SK-N-SH (cell line): ENCODE data around the gene AASS. TPM values are rescaled to one million over a fixed set of nuclear protein-coding genes. Genes with fewer than 3 reads are reported as not detected.

ENCODE experiments used
- CTCF ChIA-PET: fragments of 300-600, 350-600 bp; formaldehyde crosslinking; extraction: SDS; loops from one replicate; lab custom pipeline; 2021; lab: Yijun Ruan, JAX
- POLR2A ChIA-PET: fragments of 350-600 bp; sonication (Branson Sonifier 250); formaldehyde crosslinking; extraction: SDS; loops from one replicate; lab custom pipeline; 2020; ENCODE audit warnings: antibody characterized with exemption, inconsistent platforms; lab: Yijun Ruan, JAX
- DNase-seq: peaks from one replicate; pipeline ENCODE4 v3.0.0; 2012
- H2AFZ ChIP-seq: fragments of 200-600 bp; sonication (generic); 2 replicates; pipeline ENCODE4 v1.8.1; 2016; ENCODE audit warnings: antibody characterized with exemption, mild to moderate bottlenecking, low read depth
- H3F3A ChIP-seq: fragments of 200-600 bp; sonication (generic); replicated peaks from 2 replicates; pipeline ENCODE3; 2016; ENCODE audit warnings: antibody characterized with exemption, mild to moderate bottlenecking; ENCODE audit not compliant: insufficient read depth
- H3K27ac ChIP-seq, 2 experiments: fragments of 200-500 bp in 1 of 2; fragments of 200-600 bp in 1 of 2; sonication (Bioruptor generic) in 1 of 2; sonication (generic), shearing (Covaris generic) in 1 of 2; 2 replicates each; pipeline versions ENCODE4 v1.5.1 to v1.6.1; 2014 to 2016; ENCODE audit warnings: low read depth in 2 of 2, inconsistent platforms in 1 of 2, low read length in 1 of 2, mild to moderate bottlenecking in 1 of 2, mixed read lengths in 1 of 2
- H3K27me3 ChIP-seq: fragments of 200-600 bp; sonication (generic), shearing (Covaris generic); 2 replicates; pipeline ENCODE4 v1.6.1; 2016; ENCODE audit warnings: mixed run types; ENCODE audit not compliant: insufficient read depth
- H3K36me3 ChIP-seq, 2 experiments: fragments of 200-500 bp in 1 of 2; fragments of 200-600 bp in 1 of 2; sonication (Bioruptor generic) in 1 of 2; sonication (generic) in 1 of 2; replicated peaks in 1 of 2; 2 replicates each; pipeline versions ENCODE3 to v1.5.1; 2014 to 2016; ENCODE audit warnings: low read length in 1 of 2, mild to moderate bottlenecking in 1 of 2; ENCODE audit not compliant: insufficient read depth in 2 of 2, control insufficient read depth in 1 of 2
- H3K4me1 ChIP-seq, 2 experiments: fragments of 200-500 bp in 1 of 2; fragments of 200-600 bp in 1 of 2; sonication (Bioruptor generic) in 1 of 2; sonication (generic), shearing (Covaris generic) in 1 of 2; 2 replicates each; pipeline versions ENCODE4 v1.5.1 to v1.6.1; 2014 to 2016; ENCODE audit warnings: low read depth in 1 of 2, low read length in 1 of 2, mixed run types in 1 of 2; ENCODE audit not compliant: insufficient read depth in 2 of 2, control insufficient read depth in 1 of 2
- H3K4me2 ChIP-seq: fragments of 200-600 bp; sonication (generic), shearing (Covaris generic); 2 replicates; pipeline ENCODE4 v1.6.1; 2017; ENCODE audit warnings: mixed run types
- H3K4me3 ChIP-seq, 2 experiments: fragments of 200-500 bp in 1 of 2; fragments of 200-600 bp in 1 of 2; sonication (Bioruptor generic) in 1 of 2; sonication (generic), shearing (Covaris generic) in 1 of 2; 2 replicates each; pipeline versions ENCODE4 v1.5.1 to v1.8.1; 2014 to 2016; ENCODE audit warnings: low read depth in 2 of 2, inconsistent platforms in 1 of 2, low read length in 1 of 2, mild to moderate bottlenecking in 1 of 2, mixed read lengths in 1 of 2, moderate library complexity in 1 of 2
- H3K79me2 ChIP-seq: fragments of 200-600 bp; sonication (generic); 2 replicates; pipeline ENCODE4 v1.8.1; 2017; ENCODE audit warnings: mild to moderate bottlenecking; ENCODE audit not compliant: insufficient read depth
- H3K9ac ChIP-seq: fragments of 200-600 bp; sonication (generic); 2 replicates; pipeline ENCODE4 v1.6.1; 2017; ENCODE audit warnings: mixed run types
- H3K9me2 ChIP-seq: fragments of 200-600 bp; sonication (generic); 2 replicates; pipeline ENCODE4 v1.6.1; 2017; ENCODE audit warnings: mixed run types
- H3K9me3 ChIP-seq: fragments of 200-600 bp; sonication (generic); 2 replicates; pipeline ENCODE4 v1.6.1; 2017; ENCODE audit warnings: mixed run types, mild to moderate bottlenecking, moderate library complexity
- H4K20me1 ChIP-seq: fragments of 200-600 bp; sonication (generic); 2 replicates; pipeline ENCODE4 v1.6.1; 2017; ENCODE audit warnings: mild to moderate bottlenecking, mixed run types; ENCODE audit not compliant: insufficient read depth
- CHD2 ChIP-seq: fragments of 150-350 bp; IDR thresholded peaks from 2 replicates; pipeline ENCODE4 v1.6.1; 2018; ENCODE audit warnings: low read length; ENCODE audit not compliant: partially characterized antibody
- EP300 ChIP-seq, 2 experiments: IDR thresholded peaks; 2 replicates each; pipeline versions ENCODE4 v1.4.0 to v1.6.1; 2012; ENCODE audit warnings: borderline replicate concordance in 1 of 2, low read depth in 1 of 2, low read length in 1 of 2
- EZH2phosphoT487 ChIP-seq: fragments of 200-600 bp; sonication (generic); IDR thresholded peaks from 2 replicates; pipeline ENCODE4 v1.6.1; 2017; ENCODE audit warnings: low read depth, mixed run types, mild to moderate bottlenecking, antibody characterized with exemption, moderate library complexity, borderline replicate concordance
- FOSL2 ChIP-seq: IDR thresholded peaks from 2 replicates; pipeline ENCODE4 v1.4.0; 2012; ENCODE audit warnings: low read depth, mild to moderate bottlenecking, moderate library complexity, borderline replicate concordance
- GABPA ChIP-seq: IDR thresholded peaks from 2 replicates; pipeline ENCODE4 v1.4.0; 2012; ENCODE audit warnings: low read depth, mild to moderate bottlenecking
- JUND ChIP-seq: IDR thresholded peaks from 2 replicates; pipeline ENCODE4 v1.4.0; 2012
- MAX ChIP-seq: IDR thresholded peaks from 2 replicates; pipeline ENCODE4 v1.4.0; 2012; ENCODE audit warnings: low read depth
- PBX3 ChIP-seq: IDR thresholded peaks from 2 replicates; pipeline ENCODE4; 2012
- RAD21 ChIP-seq: IDR thresholded peaks from 2 replicates; pipeline ENCODE4 v1.6.1; 2012; ENCODE audit warnings: mild to moderate bottlenecking, low read length
- RCOR1 ChIP-seq: fragments of 150-350 bp; IDR thresholded peaks from 2 replicates; pipeline ENCODE4 v1.6.1; 2017; ENCODE audit warnings: antibody characterized with exemption, low read length
- RXRA ChIP-seq: IDR thresholded peaks from 2 replicates; pipeline ENCODE4 v1.4.0; 2012; ENCODE audit warnings: low read depth, mild to moderate bottlenecking, borderline replicate concordance
- TAF1 ChIP-seq: IDR thresholded peaks from 2 replicates; pipeline ENCODE4 v1.6.1; 2012; ENCODE audit warnings: low read depth, mild to moderate bottlenecking, low read length, moderate library complexity, borderline replicate concordance
- TCF12 ChIP-seq: IDR thresholded peaks from 2 replicates; pipeline ENCODE4 v1.4.0; 2012
- TEAD4 ChIP-seq: IDR thresholded peaks from 2 replicates; pipeline ENCODE4 v1.4.0; 2012; ENCODE audit warnings: mild to moderate bottlenecking, borderline replicate concordance; ENCODE audit not compliant: insufficient read depth
- USF1 ChIP-seq: IDR thresholded peaks from 2 replicates; pipeline ENCODE4 v1.4.0; 2012; ENCODE audit warnings: low read depth, borderline replicate concordance
- ZBTB33 ChIP-seq: IDR thresholded peaks from 2 replicates; pipeline ENCODE4 v1.4.0; 2012; ENCODE audit warnings: low read depth, borderline replicate concordance
- WGBS: methylation state at CpG from one replicate; pipeline ENCODE4 v1.1.6; 2017; ENCODE audit warnings: low lambda C conversion rate; 5-methylcytosine and 5-hydroxymethylcytosine counted together
- polyA plus RNA-seq, 3 experiments: library from polyadenylated mRNA; depleted of rRNA; stranded (reverse); fragments of >200 nt; gene quantifications; 2 replicates each; pipeline ENCODE4 v1.2.3, GENCODE V29; 2012

The AASS gene
- polyA plus RNA-seq, 1 of the 3 experiments (the other 2 are of a cell fraction) = 0.92 TPM

- Histone ChIP-seq H3F3A (no peaks in the 10 kb centered on the region), H3K4me3 (no peak overlapping the region), H3K9ac (no peak overlapping the region), H3K4me1 (peaks cover 5 to 11% of the 10 kb centered on the region in 2 experiments; a peak in 3 of 4 replicates), H3K36me3 (no peaks in the 10 kb centered on the region), H3K9me3 (no peaks in the 10 kb centered on the region), H4K20me1 (no peaks in the 10 kb centered on the region), H3K79me2 (no peaks in the 10 kb centered on the region), H3K9me2 (no peaks in the 10 kb centered on the region), H3K4me2 (no peak overlapping the region), H3K27ac (no peak overlapping the region), H2AFZ (no peak overlapping the region), H3K27me3 (peaks cover 28% of the 10 kb centered on the region; the same call in 1 of the 2 replicates)
- POLR2A ChIA-PET = interaction anchor here (0.7 kb wide), 1 partner anchor 569 kb away, joined by 3 read pairs; no protein-coding TSS in a partner anchor
- CTCF ChIA-PET = interaction anchor here (1.1 kb wide), 1 partner anchor 48 kb away, joined by 3 read pairs; no protein-coding TSS in a partner anchor
- no peak for TF ChIP-seq TCF12
- no peak for TF ChIP-seq TAF1
- TF ChIP-seq ZBTB33 = no peak
- no peak for TF ChIP-seq PBX3
- no peak for TF ChIP-seq FOSL2
- no peak for TF ChIP-seq EP300 (IDR thresholded peaks at IDR 0.05; ENCODE audit: borderline replicate concordance in 1 of 2, low read depth in 1 of 2, low read length in 1 of 2)
- TF ChIP-seq RAD21 = no peak
- no peak for TF ChIP-seq GABPA
- TF ChIP-seq RCOR1 = no peak
- no peak for TF ChIP-seq MAX
- TF ChIP-seq EZH2phosphoT487 = no peak
- no peak for TF ChIP-seq RXRA
- no peak for TF ChIP-seq USF1
- no peak for TF ChIP-seq JUND
- no peak for TF ChIP-seq TEAD4
- no peak for TF ChIP-seq CHD2
- 8% methylated on average over 1 of the region's 1 CpG for WGBS
- no peak for DNase-seq
Measured at GRCh38 chr7:122140918-122141317, 3.1 kb downstream of the AASS start.
